Neural progenitor cell (in vitro differentiated cells): ENCODE measurements around the gene PBX3.

Source experiments
- CTCF ChIP-seq: fragments of 200-600 bp; sonication (generic); IDR thresholded peaks from 2 replicates; pipeline ENCODE4 v1.5.1; 2017; ENCODE audit warnings: antibody characterized with exemption, mild to moderate bottlenecking
- EZH2phosphoT487 ChIP-seq: fragments of 200-600 bp; sonication (generic); IDR thresholded peaks from 2 replicates; pipeline ENCODE4 v1.6.1; 2017; ENCODE audit warnings: antibody characterized with exemption

- no peak for TF ChIP-seq CTCF
- no peak for TF ChIP-seq EZH2phosphoT487
Observed at GRCh38 chr9:125843646-125844045, 96.5 kb downstream of the PBX3 start.
